HG03103 (cell line): ENCODE measurements around the gene ATP6V0E1.
"Not testable (repeated sequence)": the region's sequence is repeated elsewhere in the genome, so short reads cannot be mapped to it uniquely, and the experiment has no call there.

ENCODE experiments used
- ATAC-seq: cut with Tn5 transposase; IDR thresholded peaks from one replicate; pipeline ENCODE4 v1.9.1; 2021; ENCODE audit warnings: low read depth; ENCODE audit not compliant: unreplicated experiment

The ATP6V0E1 gene

DNA sequence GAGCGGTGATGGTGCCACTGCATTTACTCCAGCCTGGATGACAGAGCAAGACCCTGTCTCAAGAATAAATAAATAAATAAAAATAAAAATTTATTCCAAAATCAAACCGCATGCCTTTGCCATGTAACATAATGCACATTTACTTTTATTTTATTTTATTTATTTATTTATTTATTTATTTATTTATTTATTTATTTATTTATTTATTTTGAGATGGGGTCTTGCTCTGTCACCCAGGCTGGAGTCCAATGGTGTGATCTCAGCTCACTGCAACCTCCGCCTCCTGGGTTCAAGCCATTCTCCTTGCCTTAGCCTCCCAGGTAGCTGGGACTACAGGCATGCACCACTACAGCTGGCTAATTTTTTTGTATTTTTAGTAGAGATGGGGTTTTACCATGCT is 48.5 kb downstream of the ATP6V0E1 start:
- ATAC-seq = not testable (repeated sequence)

DNA sequence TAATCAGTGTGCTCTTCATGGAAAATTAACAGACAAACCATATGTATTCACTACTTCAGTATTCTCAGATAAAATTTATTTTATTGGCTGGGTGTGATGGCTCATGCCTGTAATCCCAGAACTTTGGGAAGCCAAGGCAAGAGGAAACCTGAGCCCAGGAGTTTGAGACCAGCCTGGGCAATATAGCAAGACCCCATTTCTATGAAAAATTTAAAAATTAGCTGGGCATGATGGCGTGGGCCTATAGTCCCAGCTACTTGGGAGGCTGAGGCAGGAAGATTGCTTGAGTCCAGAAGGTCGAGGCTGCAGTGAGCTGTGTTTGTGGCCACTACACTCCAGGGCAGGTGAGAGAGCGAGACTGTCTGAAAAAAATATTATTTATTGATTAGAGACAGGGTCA is 49.2 kb downstream of the ATP6V0E1 start:
- ATAC-seq = no peak

GRCh38 chr5:173033923-173034322 is 50.4 kb downstream of the ATP6V0E1 start:
- ATAC-seq = no peak

DNA sequence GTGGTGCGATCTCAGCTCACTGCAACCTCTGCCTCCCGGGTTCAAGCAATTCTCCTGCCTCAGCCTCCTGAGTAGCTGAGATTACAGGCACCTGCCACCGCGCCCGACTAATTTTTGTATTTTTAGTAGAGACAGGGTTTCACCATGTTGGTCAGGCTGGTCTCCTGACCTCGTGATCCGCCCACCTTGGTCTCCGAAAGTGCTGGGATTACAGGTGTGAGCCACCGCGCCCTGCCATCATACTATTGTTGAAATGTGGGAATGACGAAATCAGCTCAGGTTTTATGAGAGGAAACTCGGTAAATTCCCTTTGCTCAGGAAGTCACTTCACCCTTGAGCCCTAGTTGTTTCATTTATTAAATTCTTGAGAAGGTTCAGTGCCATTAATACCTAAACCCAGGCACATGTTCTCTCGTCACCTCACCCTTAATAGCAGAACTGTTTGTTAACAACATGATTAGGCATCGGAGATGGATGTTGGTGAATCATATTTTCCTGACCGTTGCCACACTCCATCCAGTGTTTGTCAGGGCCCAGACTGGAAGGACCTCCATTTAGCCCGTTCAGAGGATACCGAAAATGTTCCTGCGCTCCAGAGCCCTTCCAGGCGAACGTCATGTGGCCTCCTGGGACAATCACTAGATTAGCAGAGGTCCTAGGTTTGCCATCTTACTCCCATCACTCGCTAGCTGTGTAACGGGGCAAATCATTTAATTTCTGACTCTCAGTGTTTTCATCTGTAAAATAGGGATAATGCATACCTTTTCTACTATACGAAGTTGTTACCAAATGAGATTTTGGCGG is 52.5 kb downstream of the ATP6V0E1 start:
- peak; percentile 30 for ATAC-seq

- ATAC-seq = no peak
Observed at GRCh38 chr5:173039188-173039587, 55.6 kb downstream of the ATP6V0E1 start.

- no peak for ATAC-seq
Observed at GRCh38 chr5:173039964-173040363, 56.4 kb downstream of the ATP6V0E1 start.

DNA sequence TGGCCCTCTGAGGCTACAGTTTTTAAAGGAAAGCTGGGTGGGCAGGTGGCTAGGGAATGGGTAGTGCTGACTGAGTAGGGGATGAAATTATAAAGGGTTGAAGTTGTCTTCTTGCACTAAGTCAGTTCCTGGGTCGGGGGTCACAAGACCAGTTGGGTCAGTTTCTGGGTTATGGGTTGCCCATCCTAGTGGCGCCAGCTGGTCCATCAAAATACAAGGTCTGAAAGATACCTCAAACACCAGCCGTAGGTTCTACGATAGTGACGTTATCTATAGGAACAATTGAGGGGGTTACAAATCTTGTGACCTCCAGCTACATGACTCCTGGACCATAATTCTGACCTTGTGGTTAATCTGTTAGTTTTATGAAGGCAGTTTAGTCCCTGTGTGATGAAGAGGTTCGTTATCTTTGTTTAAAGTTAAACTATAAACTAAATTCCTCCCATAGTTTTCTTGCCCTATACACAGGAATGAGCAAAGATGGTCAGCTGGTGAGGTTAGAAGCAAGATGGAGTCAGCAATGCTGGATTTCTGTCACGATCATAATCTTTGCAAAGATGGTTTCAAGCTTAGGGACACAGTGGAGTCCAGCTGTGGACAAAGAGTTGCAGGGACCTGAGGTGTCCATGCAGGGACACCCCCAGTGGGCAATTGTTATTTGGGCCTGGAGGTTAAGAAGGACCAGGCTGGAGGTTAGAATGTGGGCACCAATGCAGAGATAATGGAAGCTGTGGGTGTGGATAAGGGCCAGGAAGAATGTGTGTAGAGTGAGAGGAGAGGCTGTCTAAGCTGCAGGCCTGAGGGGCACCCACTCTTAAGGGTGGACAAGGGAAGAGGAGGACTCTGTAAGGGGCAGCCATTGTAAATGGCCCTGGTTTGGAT is 58.6 kb downstream of the ATP6V0E1 start:
- ATAC-seq = no peak

GRCh38 chr5:173042763-173043107 is 59.2 kb downstream of the ATP6V0E1 start:
- no peak for ATAC-seq

- ATAC-seq = no peak
Observed at GRCh38 chr5:173045474-173045873, 61.9 kb downstream of the ATP6V0E1 start.

GRCh38 chr5:173047096-173047837 is 63.7 kb downstream of the ATP6V0E1 start:
- not testable (repeated sequence) for ATAC-seq

- ATAC-seq = no peak
Observed at GRCh38 chr5:173047838-173048105, 64.2 kb downstream of the ATP6V0E1 start.

- ATAC-seq = no peak
Observed at GRCh38 chr5:173050791-173051190, 67.2 kb downstream of the ATP6V0E1 start.

- ATAC-seq = no peak
Observed at GRCh38 chr5:173051746-173052145, 68.2 kb downstream of the ATP6V0E1 start.

DNA sequence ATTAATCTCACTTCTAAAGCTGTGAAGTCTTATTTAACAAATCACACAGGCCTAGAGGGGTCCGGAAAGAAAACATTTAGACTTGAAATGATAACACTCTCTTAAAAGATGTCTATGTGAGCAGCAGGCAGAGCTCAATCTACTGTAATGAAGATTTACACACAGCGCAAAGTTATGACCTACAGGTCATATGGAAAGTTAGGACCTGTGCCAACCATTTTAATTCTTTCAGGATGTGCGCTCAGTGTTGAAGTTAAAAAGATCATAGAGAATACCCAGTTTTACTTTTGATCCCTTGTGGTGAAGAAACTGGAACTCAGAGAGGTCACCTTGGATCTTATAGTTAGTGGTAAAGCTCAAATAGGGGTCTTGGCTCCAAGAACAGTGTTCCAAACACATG is 69.5 kb downstream of the ATP6V0E1 start:
- no peak for ATAC-seq

GRCh38 chr5:173055042-173055721 is 71.6 kb downstream of the ATP6V0E1 start:
- no peak for ATAC-seq

- no peak for ATAC-seq
Observed at GRCh38 chr5:173055722-173055982, 72.1 kb downstream of the ATP6V0E1 start.

- ATAC-seq = peak; percentile 61
Observed at GRCh38 chr5:173055983-173056782, 72.6 kb downstream of the ATP6V0E1 start, which contains the start of gene CREBRF. Gene CREBRF (plus strand): TSS chr5:173056352. CDS start chr5:173080776, 24,424 bp downstream.

- peak; percentile 23 for ATAC-seq
Observed at GRCh38 chr5:173056783-173057061, 73.2 kb downstream of the ATP6V0E1 start.

DNA sequence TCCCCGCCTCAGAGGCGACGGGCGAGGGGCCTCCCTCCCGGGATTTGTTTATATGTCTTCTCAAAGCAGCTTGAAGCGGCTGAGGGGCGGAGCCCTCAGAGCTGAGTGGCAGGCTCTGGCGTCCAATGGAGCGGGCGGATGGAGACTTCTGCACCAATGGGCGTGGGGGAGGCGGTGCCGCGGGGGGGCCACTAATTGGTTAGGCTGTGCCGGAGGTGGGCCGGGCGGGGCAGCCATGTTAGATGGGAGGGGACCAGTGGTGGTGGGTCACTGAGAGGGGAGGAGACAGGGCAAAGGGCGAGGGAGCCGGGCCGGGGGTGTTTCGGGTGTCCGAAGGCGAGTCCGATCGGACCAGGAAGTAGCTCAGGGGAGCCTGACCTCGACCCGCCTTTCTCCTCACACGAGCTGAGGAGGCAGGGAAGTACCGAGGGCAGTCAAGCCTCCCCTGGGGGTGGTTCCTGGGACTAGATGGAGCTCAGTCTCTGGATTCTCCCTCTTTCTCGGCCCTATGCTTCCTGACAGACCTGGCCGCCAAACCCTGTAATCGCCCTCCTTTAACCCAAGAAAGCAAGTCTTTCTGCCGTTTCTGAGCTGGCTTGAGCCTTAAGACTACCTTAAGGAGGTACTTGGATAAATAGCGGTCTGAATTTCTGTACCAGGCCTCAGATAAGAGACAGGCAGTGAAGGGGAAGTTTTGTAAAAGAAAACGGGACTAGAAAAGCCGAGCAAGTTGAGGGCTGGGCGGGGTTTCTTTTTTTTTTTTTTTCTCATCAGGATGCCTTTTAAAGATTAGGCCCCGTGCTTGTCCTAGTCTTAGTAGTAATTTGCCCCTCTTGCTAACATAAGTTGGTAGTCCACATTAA is 73.7 kb downstream of the ATP6V0E1 start:
- peak; percentile 72 for ATAC-seq
